HG02678 (cell line): Measurements from ENCODE around the gene PIP5K1C.

Experiments used
- ATAC-seq: cut with Tn5 transposase; IDR thresholded peaks from one replicate; pipeline ENCODE4 v1.9.1; 2021; ENCODE audit warnings: mild to moderate bottlenecking, moderate library complexity; ENCODE audit not compliant: unreplicated experiment

Gene PIP5K1C

GRCh38 chr19:3700242-3701032 lies at the start of gene PIP5K1C:
PIP5K1C (minus strand) TSS chr19:3700468; CDS start chr19:3700390, 78 bp downstream.
- peak; percentile 90 for ATAC-seq

GRCh38 chr19:3748965-3749364 lies 48.7 kb upstream of the PIP5K1C start:
- ATAC-seq = no peak

GRCh38 chr19:3746371-3747056 lies 46.2 kb upstream of the PIP5K1C start:
- no peak for ATAC-seq

- no peak for ATAC-seq
Measured at GRCh38 chr19:3745363-3746045, 45.2 kb upstream of the PIP5K1C start.

- no peak for ATAC-seq
Measured at GRCh38 chr19:3743486-3743885, 43.2 kb upstream of the PIP5K1C start.

- no peak for ATAC-seq
Measured at GRCh38 chr19:3740431-3740830, 40.2 kb upstream of the PIP5K1C start.

GRCh38 chr19:3738477-3739220 lies 38.4 kb upstream of the PIP5K1C start:
- ATAC-seq = no peak

GRCh38 chr19:3737487-3738205 lies 37.4 kb upstream of the PIP5K1C start:
- ATAC-seq = no peak

- no peak for ATAC-seq
Measured at GRCh38 chr19:3736106-3736724, 35.9 kb upstream of the PIP5K1C start.

GRCh38 chr19:3734310-3734600 lies 34.0 kb upstream of the PIP5K1C start:
- ATAC-seq = no peak

GRCh38 chr19:3733549-3734309 lies 33.5 kb upstream of the PIP5K1C start:
- no peak for ATAC-seq

GRCh38 chr19:3732108-3732507 lies 31.8 kb upstream of the PIP5K1C start:
- ATAC-seq = no peak

GRCh38 chr19:3730457-3730958 lies 30.2 kb upstream of the PIP5K1C start:
- ATAC-seq = no peak

GRCh38 chr19:3725640-3726310 lies 25.5 kb upstream of the PIP5K1C start:
- no peak for ATAC-seq

- no peak for ATAC-seq
Measured at GRCh38 chr19:3725121-3725520, 24.9 kb upstream of the PIP5K1C start.

GRCh38 chr19:3723883-3724282 lies 23.6 kb upstream of the PIP5K1C start:
- no peak for ATAC-seq

- no peak for ATAC-seq
Measured at GRCh38 chr19:3723110-3723488, 22.8 kb upstream of the PIP5K1C start.

- no peak for ATAC-seq
Measured at GRCh38 chr19:3722443-3723109, 22.3 kb upstream of the PIP5K1C start.
